ENCODE measurements around the gene SIDT2. TPM values are rescaled to one million over a fixed set of nuclear protein-coding genes. Genes with fewer than 3 reads are reported as not detected.
A peak's percentile ranks its signal among the peaks of the same experiment; 100 is the strongest.

SIDT2 gene
- total and polyA plus RNA-seq, 2 of the 13 experiments (the other 11 are each of a cell fraction or from before 2014, with no cell fraction given): 11.5 to 28.0 TPM

GRCh38 chr11:117226388-117227385 is 48.1 kb downstream of the SIDT2 start:
- POLR2A ChIA-PET: interaction anchor here (1.0 to 1.5 kb wide), 3 partner anchors 32 to 83 kb away, joined by 3 to 4 read pairs (median 4); partner anchors contain the start of genes PAFAH1B2 and SIDT2
- WGBS (ENCODE audit: low lambda C conversion rate): 73% methylated on average over 19 of the region's 19 CpGs
- DNase-seq (ENCODE audit: low spot score) (peak; percentile 81), FAIRE-seq (peak; percentile 89), ATAC-seq (peak; percentile 89)
- Histone ChIP-seq H3K4me2 (ENCODE audit: low read depth, low read length) (no peak overlapping the region), H3K27ac (ENCODE audit: extremely low read length, insufficient read depth, low read length) (no peak overlapping the region), H3K4me3 (replicated peaks in 1 of 3; ENCODE audit: insufficient read depth in 1 of 3, low read depth in 2 of 3, low read length in 3 of 3) (no peak overlapping the region), H3K79me2 (ENCODE audit: insufficient read depth, low read length) (no peaks in the 10 kb centered on the region), H3K27me3 (ENCODE audit: control insufficient read depth in 1 of 2, insufficient read depth in 2 of 2, low read length in 2 of 2) (no peaks in the 10 kb centered on the region), H3K36me3 (replicated peaks in 1 of 2; ENCODE audit: control insufficient read depth in 1 of 2, insufficient read depth in 2 of 2, low read length in 2 of 2) (peaks cover 2 to 9% of the 10 kb centered on the region in 2 experiments; a peak in 1 of 5 replicates), H3K9ac (ENCODE audit: insufficient read depth, low read depth, low read length) (no peak overlapping the region), H4K20me1 (ENCODE audit: insufficient read depth, low read length) (no peaks in the 10 kb centered on the region), H3K4me1 (ENCODE audit: insufficient read depth, low read length) (peaks cover 32% of the 10 kb centered on the region), H2AFZ (ENCODE audit: low read length) (no peak overlapping the region), H3K9me3 (ENCODE audit: low read length) (no peaks in the 10 kb centered on the region)
- BruUV-seq (replicated peaks): no TSS peak
- in situ Hi-C loops (cut with HindIII; ENCODE audit: extremely low pct_ligation_motif_present, low pct_unique_long_range_greater_than_20kb): no loop called here
- CTCF ChIA-PET (ENCODE audit: low intra/inter-chr PET ratio, low total read pairs): interaction anchor here (0.5 to 3.0 kb wide), 4 partner anchors 29 to 435 kb away, joined by 3 to 32 read pairs (median 5); partner anchors contain the start of gene APOA5
- intact Hi-C loops (cut with micrococcal nuclease; ENCODE audit: unreplicated experiment): loop anchor here (1.0 to 10.0 kb wide), 4 partner anchors 25 to 347 kb away; no protein-coding TSS in a partner anchor
- TF ChIP-seq KMT2B (CRISPR knock-in tag; IDR thresholded peaks at IDR 0.05) (0 out of 2 replicates have a peak, but pooled peaks have one; percentile 17), GABPA (IDR thresholded peaks at IDR 0.05; ENCODE audit: low read depth, low read length) (no peak), GABPA (CRISPR knock-in tag; IDR thresholded peaks at IDR 0.05; ENCODE audit: low read depth) (no peak), SSRP1 (CRISPR knock-in tag; IDR thresholded peaks at IDR 0.05) (no peak), SAP130 (CRISPR knock-in tag; IDR thresholded peaks at IDR 0.05; ENCODE audit: low read depth) (peak; percentile 41; the same call in 1 of the 2 replicates), FOXA3 (CRISPR knock-in tag; IDR thresholded peaks at IDR 0.05) (no peak), ERF (CRISPR knock-in tag; IDR thresholded peaks at IDR 0.05) (0 out of 2 replicates have a peak, but pooled peaks have one; percentile 34), STAG1 (CRISPR knock-in tag; IDR thresholded peaks at IDR 0.05) (peak; percentile 90), ZBTB46 (CRISPR knock-in tag; IDR thresholded peaks at IDR 0.05; ENCODE audit: borderline replicate concordance) (no peak), MIXL1 (CRISPR knock-in tag; IDR thresholded peaks at IDR 0.05) (0 out of 2 replicates have a peak, but pooled peaks have one; percentile 19), KLF16 (CRISPR knock-in tag; IDR thresholded peaks at IDR 0.05) (no peak), TEAD2 (CRISPR knock-in tag; IDR thresholded peaks at IDR 0.05) (no peak), MAFF (IDR thresholded peaks at IDR 0.05; ENCODE audit: low read depth, low read length) (no peak), CENPX (CRISPR knock-in tag; IDR thresholded peaks at IDR 0.05) (no peak), ZNF543 (CRISPR knock-in tag; IDR thresholded peaks at IDR 0.05) (no peak), ZNF83 (CRISPR knock-in tag; IDR thresholded peaks at IDR 0.05; ENCODE audit: borderline replicate concordance) (no peak), TCF7L2 (IDR thresholded peaks at IDR 0.05; ENCODE audit: low read depth, low read length) (no peak), SMC3 (IDR thresholded peaks at IDR 0.05; ENCODE audit: low read length) (peak; percentile 86), ZNF121 (CRISPR knock-in tag; IDR thresholded peaks at IDR 0.05) (peak; percentile 24; the same call in 1 of the 2 replicates), THAP8 (CRISPR knock-in tag; IDR thresholded peaks at IDR 0.05; ENCODE audit: borderline replicate concordance) (no peak), RAD21 (CRISPR knock-in tag; IDR thresholded peaks at IDR 0.05) (peak; percentile 73; the same call in 1 of the 2 replicates), KAT8 (CRISPR knock-in tag; IDR thresholded peaks at IDR 0.05) (0 out of 2 replicates have a peak, but pooled peaks have one; percentile 21)

Data from HepG2 (cell line).